Mesendoderm (in vitro differentiated cells): ENCODE data around the gene PTPRM.

Source experiments
- DNase-seq: peaks from one replicate; pipeline ENCODE4 v3.0.0; 2013
- H2AK5ac ChIP-seq: 2 replicates; pipeline ENCODE4 v1.6.1; 2013; ENCODE audit warnings: low read length, inconsistent platforms
- H2BK120ac ChIP-seq: 2 replicates; pipeline ENCODE4 v1.6.1; 2013; ENCODE audit warnings: low read depth, mild to moderate bottlenecking, low read length, moderate library complexity, mixed read lengths
- H2BK15ac ChIP-seq: replicated peaks from 2 replicates; pipeline ENCODE4 v1.6.1; 2013; ENCODE audit warnings: low read depth, mild to moderate bottlenecking, moderate library complexity
- H2BK5ac ChIP-seq: 2 replicates; pipeline ENCODE4 v1.6.1; 2013; ENCODE audit warnings: low read length, inconsistent platforms
- H3K18ac ChIP-seq: 2 replicates; pipeline ENCODE4 v1.6.1; 2013; ENCODE audit warnings: mild to moderate bottlenecking, low read length, mixed read lengths
- H3K23ac ChIP-seq: one replicate; pipeline ENCODE4 v1.6.1; 2013; ENCODE audit warnings: low read length
- H3K27ac ChIP-seq: 2 replicates; pipeline ENCODE4 v1.5.1; 2013; ENCODE audit warnings: low read depth, mild to moderate bottlenecking, inconsistent platforms, low read length, moderate library complexity
- H3K27me3 ChIP-seq: 2 replicates; pipeline ENCODE4 v1.6.1; 2013; ENCODE audit warnings: low read length, control low read depth, mild to moderate bottlenecking, inconsistent platforms; ENCODE audit not compliant: insufficient read depth, poor library complexity
- H3K36me3 ChIP-seq: 2 replicates; pipeline ENCODE4 v1.6.1; 2013; ENCODE audit warnings: low read length, inconsistent platforms; ENCODE audit not compliant: control insufficient read depth, insufficient read depth
- H3K4ac ChIP-seq: one replicate; pipeline ENCODE4 v1.6.1; 2013; ENCODE audit warnings: low read depth, mild to moderate bottlenecking, low read length, moderate library complexity
- H3K4me1 ChIP-seq: 2 replicates; pipeline ENCODE4 v1.6.1; 2013; ENCODE audit warnings: low read depth, low read length, inconsistent platforms; ENCODE audit not compliant: control insufficient read depth
- H3K4me2 ChIP-seq: 2 replicates; pipeline ENCODE4 v1.6.1; 2013; ENCODE audit warnings: low read length
- H3K4me3 ChIP-seq: 2 replicates; pipeline ENCODE4 v1.5.1; 2013; ENCODE audit warnings: mild to moderate bottlenecking, low read length
- H3K56ac ChIP-seq: one replicate; pipeline ENCODE4 v1.6.1; 2013; ENCODE audit warnings: low read length
- H3K79me1 ChIP-seq: 2 replicates; pipeline ENCODE4 v1.6.1; 2013; ENCODE audit warnings: low read length, inconsistent platforms
- H3K79me2 ChIP-seq: 2 replicates; pipeline ENCODE4 v1.6.1; 2013; ENCODE audit warnings: mild to moderate bottlenecking, low read length; ENCODE audit not compliant: control insufficient read depth, insufficient read depth
- H3K9ac ChIP-seq: 2 replicates; pipeline ENCODE4 v1.6.1; 2013; ENCODE audit warnings: low read length, inconsistent platforms
- H4K5ac ChIP-seq: one replicate; pipeline ENCODE4 v1.6.1; 2013; ENCODE audit warnings: low read length
- H4K8ac ChIP-seq: one replicate; pipeline ENCODE4 v1.6.1; 2013; ENCODE audit warnings: low read depth, mild to moderate bottlenecking, control low read depth, low read length, moderate library complexity
- WGBS: extraction: QIAGEN DNeasy Blood & Tissue Kit; methylation state at CpG from one replicate; pipeline ENCODE4 v1.1.7; 2013; ENCODE audit warnings: low lambda C conversion rate, missing lambda C conversion rate; ENCODE audit not compliant: insufficient coverage; ENCODE audit errors: extremely low coverage; 5-methylcytosine and 5-hydroxymethylcytosine counted together

The PTPRM gene

GRCh38 chr18:8397034-8397433 is 829.9 kb downstream of the PTPRM start:
- Histone ChIP-seq H3K4ac (no peak overlapping the region), H3K36me3 (no peaks in the 10 kb centered on the region), H3K23ac (no peak overlapping the region), H3K27me3 (no peaks in the 10 kb centered on the region), H2BK15ac (no peak overlapping the region), H3K4me2 (no peak overlapping the region), H3K18ac (no peak overlapping the region), H3K4me1 (no peaks in the 10 kb centered on the region), H3K27ac (no peak overlapping the region), H3K79me1 (no peaks in the 10 kb centered on the region), H2BK120ac (no peak overlapping the region), H4K8ac (no peak overlapping the region), H2BK5ac (no peak overlapping the region), H3K79me2 (no peaks in the 10 kb centered on the region), H3K56ac (no peak overlapping the region), H3K9ac (no peak overlapping the region), H2AK5ac (no peak overlapping the region), H3K4me3 (no peak overlapping the region), H4K5ac (no peak overlapping the region)
- DNase-seq, result no peak
- no CpG with 5 or more reads among the region's 12 CpGs for WGBS

- no peak overlapping the region for H3K23ac ChIP-seq
- no peak overlapping the region for H2AK5ac ChIP-seq
- H3K4me3 ChIP-seq, result no peak overlapping the region
- no peaks in the 10 kb centered on the region for H3K79me1 ChIP-seq
- no peak overlapping the region for H3K18ac ChIP-seq
- no peak overlapping the region for H3K27ac ChIP-seq
- no peak overlapping the region for H3K56ac ChIP-seq
- H3K36me3 ChIP-seq, result peaks cover under 1% of the 10 kb centered on the region
- no peak overlapping the region for H3K9ac ChIP-seq
- no peak overlapping the region for H4K5ac ChIP-seq
- WGBS, result no CpG with 5 or more reads among the region's 8 CpGs
- no peak overlapping the region for H4K8ac ChIP-seq
- no peaks in the 10 kb centered on the region for H3K27me3 ChIP-seq
- no peak overlapping the region for H2BK5ac ChIP-seq
- no peak overlapping the region for H3K4ac ChIP-seq
- no peak for DNase-seq
- H2BK120ac ChIP-seq, result no peak overlapping the region
- H3K79me2 ChIP-seq, result no peaks in the 10 kb centered on the region
- H3K4me2 ChIP-seq, result no peak overlapping the region
- no peak overlapping the region for H2BK15ac ChIP-seq
- no peaks in the 10 kb centered on the region for H3K4me1 ChIP-seq
Measured at GRCh38 chr18:8399138-8399537, 832.0 kb downstream of the PTPRM start.

- H2AK5ac ChIP-seq, result no peak overlapping the region
- no peak overlapping the region for H3K4ac ChIP-seq
- H3K4me3 ChIP-seq, result no peak overlapping the region
- no peaks in the 10 kb centered on the region for H3K79me2 ChIP-seq
- H3K27ac ChIP-seq, result no peak overlapping the region
- H2BK15ac ChIP-seq, result no peak overlapping the region
- no peak overlapping the region for H2BK5ac ChIP-seq
- no peak overlapping the region for H3K4me2 ChIP-seq
- H3K23ac ChIP-seq, result no peak overlapping the region
- H4K5ac ChIP-seq, result no peak overlapping the region
- H3K56ac ChIP-seq, result no peak overlapping the region
- no peak overlapping the region for H3K9ac ChIP-seq
- H2BK120ac ChIP-seq, result no peak overlapping the region
- no peaks in the 10 kb centered on the region for H3K4me1 ChIP-seq
- no peak overlapping the region for H3K18ac ChIP-seq
- H3K27me3 ChIP-seq, result no peaks in the 10 kb centered on the region
- peaks cover 1% of the 10 kb centered on the region for H3K36me3 ChIP-seq
- no peak for DNase-seq
- no CpG with 5 or more reads among the region's 17 CpGs for WGBS
- no peaks in the 10 kb centered on the region for H3K79me1 ChIP-seq
- no peak overlapping the region for H4K8ac ChIP-seq
Measured at GRCh38 chr18:8400193-8400752, 833.2 kb downstream of the PTPRM start.

- Histone ChIP-seq H3K4me2 (no peak overlapping the region), H3K56ac (no peak overlapping the region), H2BK5ac (no peak overlapping the region), H3K23ac (no peak overlapping the region), H3K27me3 (no peaks in the 10 kb centered on the region), H3K79me2 (no peaks in the 10 kb centered on the region), H2BK15ac (no peak overlapping the region), H2AK5ac (no peak overlapping the region), H3K4me1 (no peaks in the 10 kb centered on the region), H3K27ac (no peak overlapping the region), H3K9ac (no peak overlapping the region), H4K5ac (no peak overlapping the region), H3K36me3 (peaks cover 1% of the 10 kb centered on the region), H2BK120ac (no peak overlapping the region), H3K18ac (no peak overlapping the region), H3K4me3 (no peak overlapping the region), H3K79me1 (no peaks in the 10 kb centered on the region), H4K8ac (no peak overlapping the region), H3K4ac (no peak overlapping the region)
- no peak for DNase-seq
- WGBS, result no CpG with 5 or more reads among the region's 2 CpGs
Measured at GRCh38 chr18:8400825-8401224, 833.7 kb downstream of the PTPRM start.

GRCh38 chr18:8401606-8402005 is 834.5 kb downstream of the PTPRM start:
- Histone ChIP-seq H2BK120ac (no peak overlapping the region), H3K56ac (no peak overlapping the region)

GRCh38 chr18:8402237-8402636 is 835.1 kb downstream of the PTPRM start:
- Histone ChIP-seq H3K79me2 (no peaks in the 10 kb centered on the region), H3K23ac (no peak overlapping the region), H4K8ac (no peak overlapping the region), H2AK5ac (no peak overlapping the region), H3K4me2 (no peak overlapping the region), H3K27ac (no peak overlapping the region), H2BK15ac (no peak overlapping the region), H3K9ac (no peak overlapping the region), H3K4ac (no peak overlapping the region), H2BK120ac (no peak overlapping the region), H3K4me1 (no peaks in the 10 kb centered on the region), H2BK5ac (no peak overlapping the region), H3K18ac (no peak overlapping the region), H3K4me3 (no peak overlapping the region), H3K56ac (no peak overlapping the region), H3K27me3 (no peaks in the 10 kb centered on the region), H4K5ac (no peak overlapping the region), H3K79me1 (no peaks in the 10 kb centered on the region), H3K36me3 (peaks cover 1% of the 10 kb centered on the region)
- no CpG with 5 or more reads among the region's 4 CpGs for WGBS
- peak; percentile 37 for DNase-seq

More at GRCh38 chr18:8401606-8402005, 834.5 kb downstream of the PTPRM start:
- no peak overlapping the region for H4K8ac ChIP-seq
- no peak overlapping the region for H3K4me3 ChIP-seq
- H4K5ac ChIP-seq, result no peak overlapping the region
- no peak overlapping the region for H2AK5ac ChIP-seq
- H3K27ac ChIP-seq, result no peak overlapping the region
- no peak overlapping the region for H3K23ac ChIP-seq
- H3K18ac ChIP-seq, result no peak overlapping the region
- no peak overlapping the region for H3K4ac ChIP-seq
- no peak overlapping the region for H2BK5ac ChIP-seq
- H3K4me2 ChIP-seq, result no peak overlapping the region
- no peaks in the 10 kb centered on the region for H3K79me1 ChIP-seq
- DNase-seq, result no peak
- no peak overlapping the region for H3K9ac ChIP-seq
- no peaks in the 10 kb centered on the region for H3K27me3 ChIP-seq
- WGBS, result no CpG with 5 or more reads among the region's 17 CpGs
- H3K4me1 ChIP-seq, result no peaks in the 10 kb centered on the region
- no peaks in the 10 kb centered on the region for H3K79me2 ChIP-seq
- H3K36me3 ChIP-seq, result peaks cover 1% of the 10 kb centered on the region
- no peak overlapping the region for H2BK15ac ChIP-seq
